GM19239 (cell line): ENCODE measurements around the gene PRPF6.
"Not testable (repeated sequence)": the region's sequence is repeated elsewhere in the genome, so short reads cannot be mapped to it uniquely, and the experiment has no call there.

Experiments used
- DNase-seq: peaks from one replicate; pipeline ENCODE4 v3.0.0; 2011; ENCODE audit warnings: low spot score; ENCODE audit not compliant: insufficient read length
- FAIRE-seq: peaks from 2 replicates; lab custom pipeline; 2011; peaks lifted over from hg19 to GRCh38; lab: Jason Lieb, UNC

Gene PRPF6

DNA sequence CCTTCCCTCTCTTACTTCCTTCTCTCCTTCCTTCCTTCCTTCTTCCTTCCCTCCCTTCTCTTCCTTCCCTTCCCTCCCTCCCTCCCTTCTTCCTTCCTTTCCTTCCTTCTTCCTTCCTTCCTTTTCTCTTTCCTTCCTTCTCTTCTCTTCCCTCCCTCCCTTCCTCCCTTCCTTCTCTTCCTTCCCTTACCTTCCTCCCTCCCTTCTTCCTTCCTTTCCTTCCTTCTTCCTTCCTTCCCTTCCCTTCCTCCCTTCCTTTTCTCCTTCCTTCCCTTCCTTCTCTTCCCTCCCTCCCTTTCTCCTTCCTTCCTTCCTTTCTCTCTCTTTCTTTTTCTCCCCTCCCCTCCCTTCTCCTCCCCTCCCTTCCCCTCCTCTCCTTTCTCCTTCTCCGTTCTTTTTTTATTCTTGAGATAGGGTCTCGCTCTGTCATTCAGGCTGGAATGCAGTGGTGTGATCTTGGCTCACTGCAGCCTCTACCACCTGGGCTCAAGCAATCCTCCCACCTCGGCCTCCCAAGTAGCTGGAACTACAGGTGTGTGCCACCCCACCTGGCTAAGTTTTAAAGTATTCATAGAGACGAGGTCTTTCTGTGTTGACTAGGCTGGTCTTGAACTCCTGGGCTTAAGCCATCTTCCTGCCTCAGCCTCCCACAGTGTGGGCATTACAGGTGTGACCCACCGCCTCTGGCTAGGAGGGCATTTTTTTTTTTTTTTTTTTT, 10.1 kb upstream of the PRPF6 start:
- FAIRE-seq: no peak
- no peak for DNase-seq

DNA sequence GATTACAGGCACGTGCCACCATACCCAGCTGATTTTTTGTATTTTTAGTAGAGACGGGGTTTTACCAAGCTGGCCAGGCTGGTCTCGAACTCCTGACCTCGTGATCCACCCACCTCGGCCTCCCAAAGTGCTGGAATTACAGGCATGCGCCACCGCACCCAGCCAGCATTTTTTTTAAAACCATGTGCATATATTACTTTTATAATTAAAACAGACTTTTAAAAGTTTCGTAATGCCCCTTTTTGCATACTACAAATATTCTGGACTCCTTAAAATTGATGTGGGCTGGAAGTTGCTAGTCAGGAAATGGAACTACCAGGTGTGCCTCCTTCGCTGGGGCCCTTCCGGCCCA, 9.0 kb upstream of the PRPF6 start:
- not testable (repeated sequence) for FAIRE-seq, DNase-seq

DNA sequence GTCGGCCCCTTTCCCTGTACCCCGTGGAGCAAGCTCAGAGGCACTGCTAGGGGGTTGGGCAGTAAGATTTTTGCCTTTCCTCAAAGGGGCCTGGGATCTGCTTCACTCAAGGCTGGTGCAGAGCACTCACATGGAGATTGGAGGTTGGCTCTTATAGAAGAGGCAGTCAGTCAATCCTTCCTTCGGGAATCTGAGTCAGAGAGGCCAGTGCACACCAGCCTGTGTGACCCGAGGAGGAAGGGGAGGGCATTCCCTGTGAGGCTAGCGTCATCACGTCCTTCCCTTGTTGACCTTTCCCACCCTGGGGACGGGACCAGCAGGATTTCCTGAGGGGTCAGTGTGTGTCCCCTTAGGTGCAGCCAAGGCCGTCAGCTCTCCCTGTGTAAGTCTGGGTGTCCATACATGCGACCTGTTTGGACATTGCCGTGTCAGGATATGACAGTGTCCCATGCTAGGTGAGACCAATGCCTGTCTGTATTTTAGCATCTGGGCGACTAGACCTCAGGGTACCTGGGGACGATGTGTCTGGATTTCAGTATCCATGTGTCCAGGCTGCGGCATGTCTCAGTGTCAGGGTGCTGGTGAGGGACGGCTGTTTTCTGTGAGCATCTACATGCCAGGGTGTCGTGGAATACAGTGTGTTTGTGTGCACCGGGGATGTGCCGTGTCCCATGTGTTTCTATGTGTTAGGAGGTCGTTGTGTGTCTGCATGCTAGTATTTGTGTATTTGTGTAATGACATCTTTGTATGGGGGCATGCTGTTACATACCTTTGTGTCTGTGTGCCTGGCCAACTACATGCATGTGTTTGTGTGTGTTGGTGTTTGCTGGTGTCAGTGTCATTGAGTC, 8.4 kb upstream of the PRPF6 start:
- FAIRE-seq: no peak
- no peak for DNase-seq

DNA sequence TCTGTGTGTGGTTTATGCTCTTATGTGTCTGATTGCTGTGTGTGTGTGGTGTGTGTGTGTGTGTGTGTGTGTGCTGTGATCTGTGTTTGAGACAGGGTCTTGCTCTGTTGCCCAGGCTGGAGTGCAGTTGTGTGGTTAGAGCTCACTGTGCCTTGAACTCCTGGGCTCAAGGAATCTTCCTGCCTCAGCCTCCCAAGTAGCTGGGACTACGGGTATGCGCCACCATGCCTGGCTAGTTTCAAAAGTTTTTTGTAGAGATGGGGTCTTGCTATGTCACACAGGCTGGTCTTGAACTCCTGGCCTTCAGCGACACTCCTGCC, 7.8 kb upstream of the PRPF6 start:
- FAIRE-seq (no peak), DNase-seq (no peak)

DNA sequence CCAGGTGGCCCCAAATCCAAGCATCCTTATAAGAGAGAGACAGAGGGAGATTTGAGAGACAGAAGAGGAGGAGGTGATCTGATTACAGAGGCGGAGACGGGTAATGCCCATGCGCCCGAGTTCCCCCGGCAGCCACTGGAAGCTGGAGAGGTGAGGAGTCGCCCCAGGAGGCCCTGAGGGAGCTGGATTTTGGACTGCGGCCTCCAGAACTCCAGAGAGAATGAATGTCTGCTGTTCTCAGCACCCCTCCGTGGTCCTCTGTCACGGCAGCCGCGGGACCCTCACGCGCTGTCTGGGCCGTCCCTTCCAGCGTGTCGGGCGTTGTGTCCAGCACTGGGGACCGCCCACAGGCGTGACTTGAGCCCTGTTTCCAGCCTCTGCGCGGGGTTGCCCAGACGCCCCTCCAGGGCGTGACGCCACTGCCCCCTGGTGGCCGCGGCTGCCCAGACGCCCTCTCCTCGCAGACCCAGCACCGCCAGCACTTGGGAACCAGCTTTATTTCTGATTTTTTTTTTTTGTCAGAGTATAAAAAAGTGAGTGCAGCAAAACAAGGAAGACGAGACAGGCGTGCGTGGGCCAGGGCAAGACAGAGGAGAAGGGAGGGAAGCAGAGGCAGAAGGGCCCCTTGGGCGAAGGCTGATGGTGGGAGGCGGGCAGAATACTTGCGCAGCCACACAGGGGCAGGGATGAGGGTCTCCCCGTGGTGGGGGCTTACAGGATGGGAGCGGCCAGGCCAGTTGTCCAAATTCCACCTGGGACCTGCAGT, 7.1 kb upstream of the PRPF6 start:
- FAIRE-seq (peak; percentile 47), DNase-seq (peak; percentile 94)

DNA sequence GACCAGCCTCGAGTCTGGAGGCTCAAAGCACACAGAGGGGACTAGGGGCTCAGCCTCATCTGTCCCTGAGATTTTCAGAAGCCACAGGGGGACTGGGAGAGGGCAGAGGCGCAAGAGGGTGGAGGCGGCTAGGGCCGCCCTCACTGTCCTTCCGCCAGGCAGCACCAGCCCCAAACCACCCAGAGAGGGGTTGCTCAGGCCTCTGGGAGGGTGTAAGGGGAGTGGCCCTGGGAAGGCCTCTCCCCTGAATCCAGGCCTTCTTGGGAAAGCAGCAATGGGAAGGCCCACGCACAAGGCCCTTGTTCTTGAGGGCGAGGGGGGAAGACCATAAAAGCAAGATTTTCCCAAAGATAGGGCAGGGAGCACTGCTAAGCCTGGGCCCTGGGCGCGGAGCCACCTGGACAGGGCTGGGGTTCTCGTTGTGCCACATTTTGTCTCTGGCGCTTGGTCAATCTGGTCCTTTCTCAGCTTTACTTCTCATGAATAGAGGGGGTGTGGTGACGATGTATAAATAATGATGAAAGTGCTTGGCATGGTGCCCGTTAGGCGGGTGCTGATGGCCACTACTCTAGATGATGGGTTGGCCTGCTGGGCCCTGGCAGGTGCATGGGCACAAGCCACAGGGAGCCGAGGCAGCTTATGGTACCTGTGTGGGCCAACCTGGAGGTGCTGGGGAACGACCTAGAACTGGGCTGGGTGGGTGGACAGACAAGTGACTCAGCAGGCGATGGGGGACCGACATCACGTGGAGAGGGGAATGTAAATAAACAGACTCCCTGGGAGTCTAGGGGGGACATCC, 6.3 kb upstream of the PRPF6 start:
- no peak for FAIRE-seq
- DNase-seq: no peak

DNA sequence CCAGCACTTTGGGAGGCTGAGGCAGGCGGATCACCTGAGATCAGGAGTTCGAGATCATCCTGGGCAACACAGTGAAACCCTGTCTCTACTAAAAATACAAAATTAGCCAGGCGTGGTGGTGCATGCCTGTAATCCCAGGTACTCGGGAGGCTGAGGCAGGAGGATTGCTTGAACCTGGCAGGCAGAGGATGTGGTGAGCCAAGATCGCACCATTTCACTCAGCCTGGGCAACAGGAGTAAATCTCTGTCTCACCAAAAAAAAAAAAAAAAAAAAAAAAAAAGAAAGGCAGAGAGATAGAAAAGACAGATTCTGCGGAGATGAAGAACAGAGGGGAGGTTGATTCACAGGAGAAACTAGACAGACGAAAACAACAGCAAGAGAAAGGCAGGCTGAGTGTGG, 4.4 kb upstream of the PRPF6 start:
- not testable (repeated sequence) for FAIRE-seq, DNase-seq

DNA sequence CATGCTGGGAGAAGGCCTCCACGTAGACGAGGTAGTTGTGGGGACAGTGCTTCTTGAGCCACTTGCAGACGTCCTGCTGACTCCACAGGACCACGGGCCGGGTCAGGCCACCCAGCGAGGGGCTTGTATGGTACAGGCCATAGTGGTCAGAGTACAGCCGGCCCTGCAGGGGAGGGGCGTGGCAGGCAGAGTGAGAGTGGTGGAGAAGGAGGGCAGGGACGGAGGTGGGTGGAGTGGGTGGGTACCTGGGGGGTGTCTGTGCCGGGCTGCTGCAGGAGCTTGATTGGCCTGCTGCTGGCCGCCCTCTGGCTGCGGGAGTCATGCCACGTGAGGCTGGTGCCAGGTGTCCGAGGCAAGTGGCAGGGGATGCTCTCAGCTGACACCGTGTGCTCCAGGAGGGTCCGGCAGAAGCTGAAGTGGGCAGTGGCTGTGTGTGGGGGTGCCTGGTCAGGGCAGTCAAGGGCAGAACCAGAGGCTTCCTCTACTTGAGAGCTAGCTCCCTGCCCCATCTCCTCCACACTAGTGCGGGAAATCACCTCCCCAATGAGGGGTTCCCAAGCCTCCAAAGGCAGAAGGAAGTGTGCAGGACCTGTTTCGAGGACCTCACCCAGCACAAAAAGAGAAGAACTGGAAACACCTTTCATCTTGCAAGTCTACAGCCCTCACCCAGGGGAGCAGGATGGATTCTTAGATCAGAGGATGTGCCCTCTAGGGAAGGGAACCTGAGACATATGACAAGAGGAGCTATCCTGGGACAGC, 3.8 kb upstream of the PRPF6 start:
- FAIRE-seq (no peak), DNase-seq (no peak)

DNA sequence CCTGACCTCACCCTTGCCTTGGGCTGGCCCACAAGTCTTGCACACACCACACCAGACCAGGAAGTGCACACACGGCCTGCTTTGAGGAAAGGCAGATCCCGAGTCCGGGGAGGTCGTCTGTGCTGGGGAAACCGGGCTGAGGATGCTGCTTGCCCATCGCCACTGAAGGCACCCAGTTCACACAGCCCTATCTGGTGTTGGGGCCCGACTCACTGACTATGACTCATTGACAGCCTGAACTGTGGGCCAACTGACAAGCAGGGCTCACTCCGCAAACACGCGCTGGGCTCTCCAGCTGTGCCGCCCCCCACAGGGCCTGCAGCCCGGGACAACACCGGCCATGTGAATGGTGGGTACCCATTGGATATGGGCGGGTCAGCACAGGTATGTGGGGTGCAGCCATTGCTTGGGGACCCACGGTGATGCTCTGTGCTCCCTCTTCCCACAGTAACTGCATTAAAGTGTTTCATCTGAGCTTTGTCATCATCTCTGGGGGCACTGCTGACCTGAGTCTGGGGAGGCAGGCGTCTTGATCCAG, 3.1 kb upstream of the PRPF6 start:
- no peak for FAIRE-seq

DNA sequence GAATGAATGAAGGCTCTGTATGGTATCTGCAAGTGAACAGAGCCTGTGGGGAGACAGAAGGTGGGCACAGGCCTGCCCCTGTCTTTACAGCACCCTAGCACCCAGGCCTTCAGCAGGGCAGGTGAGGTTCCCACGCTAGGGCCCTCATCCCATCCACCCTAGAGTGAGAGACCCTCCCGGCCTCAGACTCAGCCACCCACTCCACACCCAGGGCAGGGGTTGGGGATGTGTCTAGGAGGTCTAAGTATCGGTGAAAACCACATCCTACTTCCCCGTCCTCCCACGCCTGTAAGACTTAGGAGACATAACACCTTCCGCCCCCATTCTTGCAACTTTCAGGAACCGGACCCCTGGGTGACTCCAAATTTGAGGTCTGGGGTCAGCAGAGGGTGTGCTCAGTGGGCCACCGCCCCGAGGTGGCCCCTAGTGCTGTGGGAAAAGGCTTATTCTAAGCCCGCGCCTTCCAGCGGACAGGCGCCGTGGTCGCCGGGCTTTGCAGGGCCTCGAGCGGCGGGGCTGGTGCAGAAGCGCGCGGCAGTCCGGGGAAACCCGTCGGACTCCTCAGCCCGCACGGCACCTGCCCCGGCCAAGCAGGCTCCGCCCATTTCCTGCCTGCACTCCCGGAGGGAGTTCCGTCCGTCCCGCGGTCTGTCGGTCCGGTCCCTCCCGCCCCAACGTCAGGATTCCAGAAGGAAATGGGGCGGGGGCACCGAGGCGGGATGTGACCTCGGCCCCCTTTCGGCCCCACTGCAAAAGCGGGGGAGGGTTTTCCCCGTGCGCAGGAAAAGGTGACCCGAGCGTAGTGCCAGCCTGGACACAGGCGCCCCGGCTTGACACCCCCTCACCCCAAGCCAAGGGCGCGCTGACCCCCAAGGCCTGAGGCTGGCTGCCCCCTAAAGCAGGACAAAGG, 2.4 kb upstream of the PRPF6 start:
- peak; percentile 60 for DNase-seq
- peak; percentile 60 for FAIRE-seq

More for the DNA sequence above, 3.1 kb upstream of the PRPF6 start:
- DNase-seq: no peak

DNA sequence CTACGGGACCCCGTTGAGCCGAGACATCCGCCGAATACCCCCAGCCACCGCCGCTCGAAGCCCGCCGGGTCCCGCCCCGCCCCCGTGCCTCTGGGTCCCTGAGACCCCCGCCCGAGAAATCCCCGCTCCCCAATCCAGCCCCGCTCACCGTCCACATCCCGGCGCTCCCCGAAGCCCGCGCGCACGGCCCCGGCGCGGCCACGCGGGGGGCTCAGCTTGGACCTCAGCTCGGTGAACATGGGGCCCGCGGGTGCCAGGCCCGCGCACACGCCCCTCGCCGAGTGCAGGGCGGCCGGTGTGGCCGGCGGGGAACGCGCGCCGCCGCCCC, 1.7 kb upstream of the PRPF6 start:
- DNase-seq (no peak), FAIRE-seq (no peak)

DNA sequence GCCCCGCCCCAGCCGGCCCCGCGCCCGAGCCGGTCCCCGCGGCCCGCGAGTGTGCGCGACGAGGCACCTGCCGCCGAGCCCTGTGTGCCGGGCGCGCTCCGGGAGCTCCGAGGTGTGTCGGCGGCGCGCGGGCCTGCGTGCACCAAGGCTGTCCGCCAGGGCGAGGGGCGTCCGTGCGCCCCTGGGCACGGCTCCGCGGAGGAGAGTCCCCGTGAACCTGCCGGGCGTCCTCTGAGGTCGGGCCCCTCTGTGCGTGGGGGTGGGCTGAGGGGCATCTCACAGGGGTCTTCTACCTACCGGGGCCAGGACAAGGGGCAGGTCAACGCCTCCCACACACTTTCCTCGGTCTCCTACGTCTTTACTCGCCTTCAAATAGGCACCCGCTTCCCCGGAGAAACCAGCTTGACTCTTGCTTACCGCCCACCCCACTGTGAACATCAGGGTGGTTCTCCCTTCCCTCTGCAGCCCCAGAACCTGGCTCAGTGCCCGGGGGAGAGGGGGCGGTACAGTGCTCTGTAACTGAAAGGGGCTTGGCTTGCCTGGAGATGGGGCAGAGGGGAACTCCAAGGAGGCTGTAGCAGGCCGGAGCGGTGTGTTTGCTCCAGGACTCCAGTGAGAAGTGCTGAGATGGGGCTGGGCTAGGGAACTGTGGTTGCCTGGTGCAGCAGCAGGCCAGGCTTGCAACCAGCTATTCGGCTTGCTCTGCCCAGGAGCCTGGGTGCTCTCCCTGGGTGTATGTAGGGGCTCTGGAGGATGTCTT, 1.2 kb upstream of the PRPF6 start, which contains the start of gene SAMD10:
Gene SAMD10, minus strand, starts transcription at position 86 of the 760 bp plus-strand sequence. CDS start 175 bp downstream, outside the sequence.
- peak; percentile 71 for DNase-seq
- FAIRE-seq: peak; percentile 55

DNA sequence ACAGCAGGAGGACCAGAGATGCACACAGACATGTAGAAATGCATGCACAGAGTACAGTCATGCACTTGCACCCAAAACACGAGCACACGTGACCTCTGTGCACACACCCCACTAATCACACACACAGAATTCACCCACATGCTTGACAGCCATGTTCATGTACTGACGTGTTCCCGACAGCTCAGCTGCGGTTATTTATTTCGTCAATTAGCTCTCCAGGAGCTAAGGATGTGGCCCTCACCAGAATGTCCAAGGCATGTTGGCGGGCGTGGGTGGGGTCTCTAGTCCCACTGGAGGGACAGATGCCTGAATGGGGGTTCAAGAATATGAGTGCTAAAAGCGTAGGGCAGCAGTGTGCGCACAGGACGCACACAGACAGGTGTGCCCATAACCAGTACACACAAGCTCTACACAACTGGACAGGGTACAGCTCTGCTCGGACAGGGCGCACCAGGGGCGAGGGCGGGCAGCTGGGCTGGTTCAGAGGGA, 571 bp upstream of the PRPF6 start:
- FAIRE-seq (no peak), DNase-seq (no peak)

DNA sequence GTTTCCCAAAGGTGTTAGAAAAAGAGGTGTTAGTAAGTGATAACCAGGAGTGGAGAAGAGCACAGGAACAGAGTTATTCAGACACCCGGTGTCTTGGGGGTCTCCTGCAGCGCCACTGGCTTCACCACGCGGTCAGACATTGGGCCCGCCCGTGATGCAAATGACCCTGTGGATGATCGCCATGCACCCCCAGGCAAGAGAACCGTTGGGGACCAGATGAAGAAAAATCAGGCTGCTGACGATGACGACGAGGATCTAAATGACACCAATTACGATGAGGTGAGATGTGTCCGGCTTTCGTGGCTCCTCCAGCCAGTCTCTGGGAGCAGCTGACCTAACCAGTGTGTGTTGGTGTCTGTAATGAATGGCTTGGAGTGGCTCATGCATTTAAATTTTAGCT, 2.0 kb downstream of the PRPF6 start:
- DNase-seq (no peak), FAIRE-seq (no peak)

DNA sequence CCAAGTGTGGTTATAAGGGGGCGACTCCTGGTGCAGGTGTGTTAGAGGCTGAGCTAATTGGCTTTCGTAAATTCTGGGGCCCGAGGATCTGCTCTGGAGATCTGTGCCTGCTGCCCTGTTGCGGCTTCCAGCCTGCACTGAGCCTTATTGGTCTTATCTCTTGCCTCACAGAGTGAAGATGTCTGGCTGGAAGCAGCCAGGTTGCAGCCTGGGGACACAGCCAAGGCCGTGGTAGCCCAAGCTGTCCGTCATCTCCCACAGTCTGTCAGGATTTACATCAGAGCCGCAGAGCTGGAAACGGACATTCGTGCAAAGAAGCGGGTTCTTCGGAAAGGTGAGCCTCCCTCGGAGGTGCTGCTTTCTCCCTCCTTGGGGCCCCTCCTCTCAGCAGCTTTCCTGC, 20.0 kb downstream of the PRPF6 start:
- no peak for FAIRE-seq
- no peak for DNase-seq

DNA sequence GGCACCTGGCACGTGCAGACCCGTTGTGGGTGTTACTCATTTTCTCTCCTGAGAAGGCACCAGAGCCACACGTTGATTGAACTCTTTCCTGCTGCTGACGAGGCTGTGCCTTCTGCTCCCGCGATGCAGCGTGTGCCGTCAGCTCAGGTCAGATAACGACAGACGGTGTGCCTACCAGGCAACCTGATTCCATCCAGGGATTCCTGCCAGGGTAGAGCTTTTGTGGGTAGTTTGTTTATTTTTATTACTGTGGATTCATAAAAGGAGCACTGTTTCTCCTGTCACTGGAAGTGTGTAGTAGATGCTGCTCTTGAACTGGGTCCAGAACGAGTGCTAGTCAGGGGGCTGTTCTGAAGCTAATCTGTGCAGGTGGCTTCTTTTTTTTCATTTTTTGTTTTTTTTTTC, 20.7 kb downstream of the PRPF6 start:
- DNase-seq (no peak), FAIRE-seq (no peak)

DNA sequence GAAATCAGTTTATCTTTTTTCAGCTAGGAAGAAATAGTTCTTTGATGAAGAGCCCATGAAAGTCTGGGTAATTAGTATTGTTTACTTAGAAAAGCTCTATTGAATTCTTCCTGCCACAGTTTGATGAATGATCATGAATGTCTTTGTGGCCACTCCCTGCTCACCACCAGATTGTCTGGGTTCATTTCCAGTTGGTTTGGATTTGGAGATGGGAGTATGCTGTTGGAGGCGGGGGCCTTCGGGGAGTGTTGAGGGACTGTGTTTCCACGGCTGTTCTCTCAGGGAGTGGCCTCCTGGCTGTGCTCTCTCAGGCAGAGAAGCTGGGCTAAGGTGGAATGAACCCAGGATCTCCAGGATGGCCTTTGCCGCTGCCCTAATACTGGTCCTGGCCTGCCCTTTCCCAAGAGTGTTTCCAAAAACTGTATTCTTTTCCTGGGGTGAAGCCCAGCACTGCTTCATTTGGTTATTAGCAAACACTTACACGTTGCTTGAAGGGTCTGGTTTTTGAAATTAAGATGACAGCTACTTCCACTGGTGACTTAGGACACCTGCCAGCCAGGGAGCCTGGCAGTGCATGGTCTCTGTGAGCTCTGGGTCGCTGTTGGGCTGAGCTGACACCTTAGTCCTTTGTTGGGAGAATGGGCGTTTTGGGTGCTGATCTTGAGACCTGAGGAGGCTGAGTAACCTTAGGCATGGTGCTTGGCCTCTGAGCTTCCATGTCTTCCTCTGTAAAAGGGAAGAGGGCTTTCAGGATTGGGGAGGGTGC, 23.2 kb downstream of the PRPF6 start:
- DNase-seq (no peak), FAIRE-seq (no peak)
